ENCODE results near the gene DDOST. TPM values are rescaled to one million over a fixed set of nuclear protein-coding genes. Genes with fewer than 3 reads are reported as not detected.
A peak's percentile ranks its signal among the peaks of the same experiment; 100 is the strongest.

The DDOST gene
- total RNA-seq, 2 donors from 2014 or later = 252 to 280 TPM

DNA sequence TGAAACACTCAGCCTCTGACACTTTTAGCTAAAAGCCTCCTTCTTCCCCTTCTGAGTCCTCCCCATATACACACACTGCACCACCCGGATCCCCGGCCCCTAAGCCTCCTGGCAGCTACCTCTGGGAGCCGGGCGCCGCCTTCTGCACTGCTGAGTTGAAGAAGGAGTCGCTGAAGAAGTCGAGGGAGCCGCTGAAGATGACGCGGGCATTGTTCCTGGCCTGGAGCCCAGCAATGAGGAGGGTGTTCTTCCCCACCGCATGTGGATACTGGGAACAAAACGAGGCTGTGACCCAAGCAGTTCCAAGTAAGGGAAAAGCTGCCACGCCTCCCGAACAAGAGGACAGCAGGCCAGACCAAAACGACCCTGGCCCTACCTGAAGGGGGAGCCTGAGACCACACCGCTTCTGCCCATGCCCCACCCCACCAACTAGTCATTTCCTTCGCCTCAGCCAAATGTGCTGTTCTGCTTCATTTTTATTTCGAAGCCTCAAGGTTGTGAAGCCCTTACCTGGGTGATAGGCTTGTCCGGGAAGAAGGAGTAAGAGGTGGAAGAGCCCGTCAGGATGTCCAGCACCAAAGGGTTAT is 7.0 kb downstream of the DDOST start:
- no peaks in the 10 kb centered on the region for H3K27me3 Mint-ChIP-seq (ENCODE audit: insufficient read depth)
- Histone ChIP-seq H3K4me1 (ENCODE audit: control insufficient read depth, insufficient read depth, low read length) (no peaks in the 10 kb centered on the region), H3K27ac (ENCODE audit: low read depth, low read length) (no peak overlapping the region), H3K36me3 (ENCODE audit: control insufficient read depth, insufficient read depth, low read length) (peaks cover 80% of the 10 kb centered on the region), H3K9ac (ENCODE audit: extremely low read depth, low read length, poor library complexity, severe bottlenecking) (no peak overlapping the region), H3K9me3 (ENCODE audit: control insufficient read depth, low read length) (no peaks in the 10 kb centered on the region), H3K4me3 (ENCODE audit: low read length) (no peak overlapping the region), H3K27me3 (ENCODE audit: control insufficient read depth, insufficient read depth, low read length, poor library complexity, severe bottlenecking) (no peaks in the 10 kb centered on the region)
- peak; percentile 82 for DNase-seq
- peaks cover under 1% of the 10 kb centered on the region for H3K4me1 Mint-ChIP-seq
- H3K36me3 Mint-ChIP-seq (ENCODE audit: low read depth) = peaks cover 85% of the 10 kb centered on the region
- no peak overlapping the region for H3K4me3 Mint-ChIP-seq
- 83 to 90% methylated on average over 7 to 20 of the region's 20 CpGs for WGBS, 2 experiments (ENCODE audit: insufficient coverage in 1 of 2, insufficient read length in 1 of 2)
- TF ChIP-seq, protein P1, sequence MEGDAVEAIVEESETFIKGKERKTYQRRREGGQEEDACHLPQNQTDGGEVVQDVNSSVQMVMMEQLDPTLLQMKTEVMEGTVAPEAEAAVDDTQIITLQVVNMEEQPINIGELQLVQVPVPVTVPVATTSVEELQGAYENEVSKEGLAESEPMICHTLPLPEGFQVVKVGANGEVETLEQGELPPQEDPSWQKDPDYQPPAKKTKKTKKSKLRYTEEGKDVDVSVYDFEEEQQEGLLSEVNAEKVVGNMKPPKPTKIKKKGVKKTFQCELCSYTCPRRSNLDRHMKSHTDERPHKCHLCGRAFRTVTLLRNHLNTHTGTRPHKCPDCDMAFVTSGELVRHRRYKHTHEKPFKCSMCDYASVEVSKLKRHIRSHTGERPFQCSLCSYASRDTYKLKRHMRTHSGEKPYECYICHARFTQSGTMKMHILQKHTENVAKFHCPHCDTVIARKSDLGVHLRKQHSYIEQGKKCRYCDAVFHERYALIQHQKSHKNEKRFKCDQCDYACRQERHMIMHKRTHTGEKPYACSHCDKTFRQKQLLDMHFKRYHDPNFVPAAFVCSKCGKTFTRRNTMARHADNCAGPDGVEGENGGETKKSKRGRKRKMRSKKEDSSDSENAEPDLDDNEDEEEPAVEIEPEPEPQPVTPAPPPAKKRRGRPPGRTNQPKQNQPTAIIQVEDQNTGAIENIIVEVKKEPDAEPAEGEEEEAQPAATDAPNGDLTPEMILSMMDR (conservative IDR thresholded peaks at IDR 0.05) = peak; percentile 62
- H3K27ac Mint-ChIP-seq = peak overlapping the region; percentile 33
- H3K9me3 Mint-ChIP-seq = no peaks in the 10 kb centered on the region

DNA sequence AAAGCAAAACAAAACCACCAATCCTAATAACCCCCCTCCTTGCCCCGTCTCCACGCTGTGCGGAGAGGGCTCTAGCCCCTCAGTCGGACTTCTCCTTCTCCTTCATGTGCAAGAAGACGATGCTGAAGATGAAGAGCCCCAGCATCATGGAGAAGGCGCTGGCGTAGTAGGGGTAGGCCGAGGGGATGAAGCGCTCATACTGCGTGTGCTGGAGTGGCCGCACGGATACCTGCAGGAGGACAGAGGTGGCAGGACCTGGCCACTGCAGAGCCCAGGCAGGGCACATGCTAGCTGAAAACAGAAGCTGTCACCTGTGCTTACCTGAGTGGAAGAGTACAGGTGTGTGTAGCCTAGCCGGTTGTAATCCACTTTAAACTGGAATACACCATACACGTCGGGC is 8.9 kb downstream of the DDOST start:
- DNase-seq = no peak
- H3K27ac ChIP-seq (ENCODE audit: low read depth, low read length) = no peak overlapping the region
- 90 to 95% methylated on average over 7 to 15 of the region's 15 CpGs for WGBS, 2 experiments (ENCODE audit: insufficient coverage in 1 of 2, insufficient read length in 1 of 2)
- Mint-ChIP-seq H3K4me1 (no peaks in the 10 kb centered on the region), H3K36me3 (ENCODE audit: low read depth) (peaks cover 87% of the 10 kb centered on the region), H3K27me3 (ENCODE audit: insufficient read depth) (no peaks in the 10 kb centered on the region), H3K27ac (no peak overlapping the region), H3K4me3 (no peak overlapping the region), H3K9me3 (no peaks in the 10 kb centered on the region)
- no peak overlapping the region for H3K4me3 ChIP-seq (ENCODE audit: low read length)
- H3K4me1 ChIP-seq (ENCODE audit: control insufficient read depth, insufficient read depth, low read length) = no peaks in the 10 kb centered on the region
- TF ChIP-seq, protein P1 (conservative IDR thresholded peaks at IDR 0.05) = no peak
- H3K27me3 ChIP-seq (ENCODE audit: control insufficient read depth, insufficient read depth, low read length, poor library complexity, severe bottlenecking) = no peaks in the 10 kb centered on the region
- H3K9ac ChIP-seq (ENCODE audit: extremely low read depth, low read length, poor library complexity, severe bottlenecking) = no peak overlapping the region
- peaks cover 70% of the 10 kb centered on the region for H3K36me3 ChIP-seq (ENCODE audit: control insufficient read depth, insufficient read depth, low read length)
- no peaks in the 10 kb centered on the region for H3K9me3 ChIP-seq (ENCODE audit: control insufficient read depth, low read length)

DNA sequence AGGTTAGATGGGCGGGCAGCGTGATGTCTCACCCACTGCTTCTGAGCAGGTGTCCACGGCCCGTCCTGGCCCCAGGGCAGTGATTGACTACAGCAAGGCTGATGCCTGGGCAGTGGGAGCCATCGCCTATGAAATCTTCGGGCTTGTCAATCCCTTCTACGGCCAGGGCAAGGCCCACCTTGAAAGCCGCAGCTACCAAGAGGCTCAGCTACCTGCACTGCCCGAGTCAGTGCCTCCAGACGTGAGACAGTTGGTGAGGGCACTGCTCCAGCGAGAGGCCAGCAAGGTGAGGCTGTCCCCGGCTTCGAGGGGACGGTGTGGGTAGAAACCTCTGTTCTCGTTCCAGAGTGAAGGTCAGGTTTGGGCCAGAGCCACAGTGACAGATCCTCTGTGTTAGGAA is 12.2 kb downstream of the DDOST start:
- peaks cover 65% of the 10 kb centered on the region for H3K36me3 Mint-ChIP-seq (ENCODE audit: low read depth)
- TF ChIP-seq, protein P1 (conservative IDR thresholded peaks at IDR 0.05) = no peak
- H3K9ac ChIP-seq (ENCODE audit: extremely low read depth, low read length, poor library complexity, severe bottlenecking) = no peak overlapping the region
- no peaks in the 10 kb centered on the region for H3K4me1 Mint-ChIP-seq
- H3K27ac Mint-ChIP-seq = no peak overlapping the region
- no peaks in the 10 kb centered on the region for H3K9me3 ChIP-seq (ENCODE audit: control insufficient read depth, low read length)
- H3K27me3 Mint-ChIP-seq (ENCODE audit: insufficient read depth) = no peaks in the 10 kb centered on the region
- no peak overlapping the region for H3K27ac ChIP-seq (ENCODE audit: low read depth, low read length)
- no peaks in the 10 kb centered on the region for H3K9me3 Mint-ChIP-seq
- H3K4me3 ChIP-seq (ENCODE audit: low read length) = no peak overlapping the region
- H3K27me3 ChIP-seq (ENCODE audit: control insufficient read depth, insufficient read depth, low read length, poor library complexity, severe bottlenecking) = no peaks in the 10 kb centered on the region
- no peak for DNase-seq
- no peaks in the 10 kb centered on the region for H3K4me1 ChIP-seq (ENCODE audit: control insufficient read depth, insufficient read depth, low read length)
- H3K4me3 Mint-ChIP-seq = no peak overlapping the region
- WGBS, 2 experiments (ENCODE audit: insufficient coverage in 1 of 2, insufficient read length in 1 of 2) = 94 to 96% methylated on average over 15 of the region's 15 CpGs
- H3K36me3 ChIP-seq (ENCODE audit: control insufficient read depth, insufficient read depth, low read length) = peaks cover 45% of the 10 kb centered on the region

Data from endodermal cell (in vitro differentiated cells).